ENCODE results near the gene TRIM52. TPM values are rescaled to one million over a fixed set of nuclear protein-coding genes. Genes with fewer than 3 reads are reported as not detected.

The TRIM52 gene
- total and polyA plus RNA-seq, 2 of the 13 experiments (the other 11 are each of a cell fraction or from before 2014, with no cell fraction given) = 7.2 to 11.6 TPM

GRCh38 chr5:181243564-181244343, 17.2 kb downstream of the TRIM52 start, which contains the start of gene RACK1 (continued):
- no peak for TF ChIP-seq TEF (CRISPR knock-in tag; IDR thresholded peaks at IDR 0.05)
- peak in 1 of 2 experiments; percentile 84; a peak in 2 of 4 replicates for TF ChIP-seq REST (IDR thresholded peaks at IDR 0.05; ENCODE audit: borderline replicate concordance in 1 of 2, low read depth in 1 of 2, low read length in 2 of 2)
- no peak for TF ChIP-seq NBN (conservative IDR thresholded peaks at IDR 0.05)
- TF ChIP-seq ADNP (CRISPR knock-in tag; IDR thresholded peaks at IDR 0.05) = no peak
- TF ChIP-seq BCL3 (CRISPR knock-in tag; IDR thresholded peaks at IDR 0.05) = no peak; the same call in 1 of the 2 replicates
- TF ChIP-seq ZNF414 (CRISPR knock-in tag; IDR thresholded peaks at IDR 0.05) = no peak
- TF ChIP-seq ZNF292 (CRISPR knock-in tag; IDR thresholded peaks at IDR 0.05; ENCODE audit: borderline replicate concordance, low read depth) = no peak
- no peak for TF ChIP-seq XRCC5 (optimal IDR thresholded peaks at IDR 0.05; ENCODE audit: low read length)
- no peak; the same call in 1 of the 2 replicates for TF ChIP-seq JUN (CRISPR knock-in tag; IDR thresholded peaks at IDR 0.05)
- no peak for TF ChIP-seq ZNF230 (CRISPR knock-in tag; IDR thresholded peaks at IDR 0.05)
- peak; percentile 47; the same call in 1 of the 2 replicates for TF ChIP-seq ARHGAP35 (CRISPR knock-in tag; IDR thresholded peaks at IDR 0.05; ENCODE audit: borderline replicate concordance)
- no peak for TF ChIP-seq KIAA2018 (CRISPR knock-in tag; IDR thresholded peaks at IDR 0.05; ENCODE audit: borderline replicate concordance)
- TF ChIP-seq ZIK1 (CRISPR knock-in tag; IDR thresholded peaks at IDR 0.05; ENCODE audit: borderline replicate concordance, low read depth) = no peak

Measured in HepG2 (cell line).